Stimulated activated effector memory CD8-positive, alpha-beta T cell treated with anti-CD3 and anti-CD28 coated beads, Interleukin-12 subunit alpha, Interleukin-12 subunit beta, amount 100 ng/mL, for 72 hours (primary cell): Measurements from ENCODE around the gene CD48.

ENCODE experiments used
- ATAC-seq: fragments of 150-1000 bp; cut with Tn5 transposase; 2 replicates; pipeline ENCODE4 v1.10.0; 2021
- DNase-seq, 2 donors: peaks; one replicate each; pipeline ENCODE4 v3.0.0; 2021 to 2022; ENCODE audit warnings: low spot score in 2 of 2
- H3K27ac Mint-ChIP-seq: one replicate; pipeline ENCODE4 v1.8.0; 2022; ENCODE audit warnings: mild to moderate bottlenecking, mixed read lengths
- H3K36me3 Mint-ChIP-seq: one replicate; pipeline ENCODE4 v1.8.0; 2022; ENCODE audit warnings: mild to moderate bottlenecking, mixed read lengths
- H3K4me1 Mint-ChIP-seq: one replicate; pipeline ENCODE4 v1.8.0; 2022; ENCODE audit warnings: mixed read lengths
- H3K4me3 Mint-ChIP-seq: one replicate; pipeline ENCODE4 v1.8.0; 2022; ENCODE audit warnings: mild to moderate bottlenecking, mixed read lengths
- H3K9me3 Mint-ChIP-seq: one replicate; pipeline ENCODE4 v1.8.0; 2022; ENCODE audit warnings: mixed read lengths

CD48 gene

GRCh38 chr1:160634543-160635491 is 76.8 kb downstream of the CD48 start:
- Mint-ChIP-seq H3K4me1 (peaks cover 91% of the 10 kb centered on the region), H3K4me3 (peak overlapping the region; percentile 76), H3K36me3 (peaks cover 100% of the 10 kb centered on the region), H3K9me3 (no peaks in the 10 kb centered on the region), H3K27ac (peak overlapping the region; percentile 98)
- ATAC-seq (no peak), DNase-seq (no peak)

- no peaks in the 10 kb centered on the region for H3K9me3 Mint-ChIP-seq
- peaks cover 100% of the 10 kb centered on the region for H3K36me3 Mint-ChIP-seq
- ATAC-seq (no peak), DNase-seq (no peak)
- peaks cover 85% of the 10 kb centered on the region for H3K4me1 Mint-ChIP-seq
- H3K27ac Mint-ChIP-seq: peak overlapping the region; percentile 98
- H3K4me3 Mint-ChIP-seq: peak overlapping the region; percentile 76
Measured at GRCh38 chr1:160633330-160633903, 78.2 kb downstream of the CD48 start.

- DNase-seq (no peak), ATAC-seq (no peak)
Measured at GRCh38 chr1:160631983-160632625, 79.5 kb downstream of the CD48 start.

GRCh38 chr1:160630523-160631451 is 80.8 kb downstream of the CD48 start:
- ATAC-seq (no peak), DNase-seq (no peak)
- no peaks in the 10 kb centered on the region for H3K9me3 Mint-ChIP-seq
- peaks cover 100% of the 10 kb centered on the region for H3K36me3 Mint-ChIP-seq
- peaks cover 86% of the 10 kb centered on the region for H3K4me1 Mint-ChIP-seq
- peak overlapping the region; percentile 76 for H3K4me3 Mint-ChIP-seq
- peak overlapping the region; percentile 98 for H3K27ac Mint-ChIP-seq

More at GRCh38 chr1:160631983-160632625, 79.5 kb downstream of the CD48 start:
- H3K36me3 Mint-ChIP-seq: peaks cover 100% of the 10 kb centered on the region
- peaks cover 83% of the 10 kb centered on the region for H3K4me1 Mint-ChIP-seq
- peak overlapping the region; percentile 98 for H3K27ac Mint-ChIP-seq
- no peaks in the 10 kb centered on the region for H3K9me3 Mint-ChIP-seq
- peak overlapping the region; percentile 76 for H3K4me3 Mint-ChIP-seq

GRCh38 chr1:160629286-160630210 is 82.1 kb downstream of the CD48 start:
- Mint-ChIP-seq H3K4me1 (peaks cover 88% of the 10 kb centered on the region), H3K4me3 (peak overlapping the region; percentile 76), H3K27ac (peak overlapping the region; percentile 98), H3K36me3 (peaks cover 100% of the 10 kb centered on the region), H3K9me3 (no peaks in the 10 kb centered on the region)
- DNase-seq: no peak
- no peak for ATAC-seq

- peak overlapping the region; percentile 76 for H3K4me3 Mint-ChIP-seq
Measured at GRCh38 chr1:160628799-160629263, 82.8 kb downstream of the CD48 start.

More at GRCh38 chr1:160628799-160629263, 82.8 kb downstream of the CD48 start:
- Mint-ChIP-seq H3K4me1 (peaks cover 88% of the 10 kb centered on the region), H3K9me3 (no peaks in the 10 kb centered on the region), H3K27ac (peak overlapping the region; percentile 98), H3K36me3 (peaks cover 100% of the 10 kb centered on the region)
- ATAC-seq (no peak), DNase-seq (no peak)
